ENCODE measurements around the gene MUTYH.
A peak's percentile ranks its signal among the peaks of the same experiment; 100 is the strongest.
"Not testable (repeated sequence)": the region's sequence is repeated elsewhere in the genome, so short reads cannot be mapped to it uniquely, and the experiment has no call there.

Gene MUTYH

DNA sequence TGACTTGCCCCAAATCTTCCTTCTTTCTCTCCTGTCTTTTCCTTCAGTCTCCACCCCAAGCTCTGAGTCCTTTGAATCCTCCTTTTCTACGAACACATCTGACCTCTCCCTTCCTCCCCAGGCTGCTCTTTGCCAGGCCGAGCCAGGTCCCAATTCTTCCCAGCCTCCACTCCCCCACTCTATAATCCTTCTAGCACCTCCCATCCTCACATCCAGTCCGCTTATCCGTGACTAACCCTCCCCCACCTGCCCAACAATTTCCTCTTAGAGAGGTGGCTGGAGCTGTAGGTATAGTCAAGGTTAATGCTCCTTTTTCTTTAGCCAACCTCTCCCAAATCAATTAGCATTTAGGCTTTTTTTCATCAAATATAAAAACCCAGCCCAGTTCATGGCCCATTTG is 23.1 kb downstream of the MUTYH start:
- Mint-ChIP-seq H3K4me1 (ENCODE audit: low read depth) (no peaks in the 10 kb centered on the region), H3K36me3 (ENCODE audit: low read depth) (no peaks in the 10 kb centered on the region), H3K27me3 (no peaks in the 10 kb centered on the region), H3K27ac (no peak overlapping the region), H3K9me3 (no peaks in the 10 kb centered on the region), H3K4me3 (no peak overlapping the region)
- DNase-seq: no peak

DNA sequence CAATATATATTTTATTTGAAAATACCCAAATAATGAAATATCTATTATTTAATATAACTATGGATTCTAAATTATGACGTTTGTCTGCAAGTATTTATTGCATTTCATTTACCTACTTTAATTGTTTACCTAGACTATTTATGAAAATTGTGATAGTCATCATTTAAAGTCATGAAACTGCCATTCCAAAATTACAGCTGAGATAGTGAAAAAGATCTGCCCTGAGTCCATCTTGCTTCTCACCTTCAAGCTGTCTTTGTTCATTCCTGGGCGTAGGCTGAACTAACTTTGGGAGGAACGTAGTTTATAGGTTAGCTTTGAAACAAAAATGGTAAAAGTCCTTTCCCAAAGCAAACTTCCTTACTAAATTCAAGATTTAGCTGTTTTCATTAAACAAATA is 26.0 kb downstream of the MUTYH start:
- Mint-ChIP-seq H3K4me1 (ENCODE audit: low read depth) (no peaks in the 10 kb centered on the region), H3K27me3 (no peaks in the 10 kb centered on the region), H3K27ac (no peak overlapping the region), H3K9me3 (no peaks in the 10 kb centered on the region), H3K36me3 (ENCODE audit: low read depth) (no peaks in the 10 kb centered on the region), H3K4me3 (no peak overlapping the region)
- DNase-seq: no peak

DNA sequence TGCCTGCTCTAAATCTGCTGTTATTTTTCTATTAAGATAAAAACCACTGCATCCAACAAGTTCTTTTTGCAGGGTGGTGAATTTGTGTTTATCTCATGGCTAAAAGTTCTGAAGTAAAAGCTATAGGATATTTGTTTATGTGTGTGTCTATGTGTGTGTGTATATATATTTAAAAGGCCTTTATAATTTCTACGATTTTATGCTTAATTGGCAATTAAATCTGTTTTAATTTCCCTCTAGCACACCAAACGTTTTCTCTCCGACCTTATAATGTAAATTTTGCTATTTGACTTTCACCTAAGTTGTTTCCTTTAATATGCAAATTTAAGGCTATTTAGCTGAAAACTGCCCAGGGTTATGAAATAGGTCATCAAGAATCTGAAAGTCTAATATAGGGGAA is 33.3 kb downstream of the MUTYH start:
- H3K36me3 Mint-ChIP-seq (ENCODE audit: low read depth): peaks cover 6% of the 10 kb centered on the region
- peak overlapping the region; percentile 43 for H3K4me3 Mint-ChIP-seq
- H3K27ac Mint-ChIP-seq: peak overlapping the region; percentile 88
- no peaks in the 10 kb centered on the region for H3K27me3 Mint-ChIP-seq
- H3K4me1 Mint-ChIP-seq (ENCODE audit: low read depth): peaks cover 41% of the 10 kb centered on the region
- H3K9me3 Mint-ChIP-seq: no peaks in the 10 kb centered on the region
- no peak for DNase-seq

DNA sequence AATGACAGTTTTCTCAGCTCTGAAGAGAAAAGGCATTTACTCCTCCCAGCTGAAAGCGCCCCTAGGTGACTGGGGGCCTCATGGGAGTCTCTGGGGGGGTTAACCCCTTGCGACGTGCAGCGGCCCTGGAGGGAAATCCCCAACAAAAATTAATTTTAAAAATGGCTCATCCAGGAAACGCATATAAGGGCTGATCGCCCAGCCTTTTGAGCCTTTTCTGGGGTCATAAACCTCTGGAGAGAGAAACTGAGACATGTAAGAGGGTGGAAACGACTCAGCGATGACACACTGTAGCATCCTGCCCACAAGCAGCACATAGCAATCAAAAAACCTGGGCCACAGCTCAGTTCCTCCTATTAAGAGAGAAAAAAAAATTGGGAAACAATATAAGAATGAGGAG is 33.9 kb downstream of the MUTYH start:
- Mint-ChIP-seq H3K36me3 (ENCODE audit: low read depth) (peaks cover 6% of the 10 kb centered on the region), H3K27ac (peak overlapping the region; percentile 88), H3K4me1 (ENCODE audit: low read depth) (peaks cover 42% of the 10 kb centered on the region), H3K4me3 (peak overlapping the region; percentile 43), H3K9me3 (no peaks in the 10 kb centered on the region), H3K27me3 (no peaks in the 10 kb centered on the region)
- peak; percentile 53 for DNase-seq

DNA sequence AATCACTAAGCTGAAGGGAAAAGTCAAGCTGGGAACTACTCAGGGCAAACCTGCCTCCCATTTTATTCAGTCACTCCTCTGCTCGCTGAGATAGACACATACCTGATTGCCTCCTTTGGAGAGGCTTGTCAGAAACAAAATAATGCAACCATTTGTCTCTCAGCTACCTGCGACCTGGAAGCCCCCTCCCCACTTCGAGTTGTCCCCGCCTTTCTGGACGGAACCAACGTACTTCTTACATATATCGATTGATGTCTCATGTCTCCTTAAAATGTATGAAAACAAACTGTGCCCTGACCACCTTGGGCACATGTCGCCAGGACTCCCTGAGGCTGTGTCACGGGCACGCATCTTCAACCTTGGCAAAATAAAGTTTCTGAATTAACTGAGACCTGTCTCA is 35.0 kb downstream of the MUTYH start:
- Mint-ChIP-seq H3K4me1 (ENCODE audit: low read depth) (peaks cover 44% of the 10 kb centered on the region), H3K27me3 (no peaks in the 10 kb centered on the region), H3K36me3 (ENCODE audit: low read depth) (peaks cover 6% of the 10 kb centered on the region), H3K4me3 (peak overlapping the region; percentile 89), H3K27ac (peak overlapping the region; percentile 88), H3K9me3 (no peaks in the 10 kb centered on the region)
- DNase-seq: no peak

DNA sequence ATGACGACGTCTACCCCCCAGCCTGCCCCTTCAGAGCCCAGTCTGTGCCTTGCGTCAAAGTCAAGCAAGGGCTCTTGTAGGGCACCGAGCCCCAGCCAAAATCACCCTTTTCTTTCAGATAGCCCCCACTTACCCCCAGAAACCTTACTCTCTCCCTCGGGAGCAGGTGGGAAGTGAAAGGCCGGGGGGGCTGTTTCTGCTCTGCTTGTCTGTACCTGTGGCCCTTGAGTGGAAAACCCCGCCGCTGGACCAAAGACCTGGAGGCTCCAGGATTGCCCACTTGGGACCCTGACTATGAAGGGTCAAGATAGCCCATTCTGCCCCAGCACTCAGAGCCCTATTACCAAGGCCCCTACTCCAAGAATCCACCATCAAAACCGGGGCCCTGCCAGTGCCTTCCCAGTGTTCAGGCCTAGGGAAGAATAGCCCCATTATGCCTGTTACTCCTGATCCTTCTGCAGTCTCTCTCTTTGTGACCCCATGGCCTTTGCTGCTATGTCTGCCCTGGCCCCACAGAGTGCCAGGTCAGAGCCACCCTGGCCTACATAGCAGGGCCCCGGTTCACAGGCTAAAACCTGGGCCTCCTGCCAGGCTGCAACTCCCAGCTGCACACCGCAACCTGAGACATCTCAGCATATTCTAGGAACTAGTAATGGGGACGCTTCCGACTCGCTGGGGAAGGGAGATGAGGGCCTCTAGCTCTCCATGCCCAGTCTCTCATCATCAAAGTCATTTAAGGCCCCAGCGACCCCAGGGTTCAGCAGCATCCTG is 35.7 kb downstream of the MUTYH start:
- Mint-ChIP-seq H3K9me3 (no peaks in the 10 kb centered on the region), H3K27ac (peak overlapping the region; percentile 97), H3K27me3 (no peaks in the 10 kb centered on the region), H3K36me3 (ENCODE audit: low read depth) (peaks cover 6% of the 10 kb centered on the region), H3K4me1 (ENCODE audit: low read depth) (peaks cover 44% of the 10 kb centered on the region), H3K4me3 (peak overlapping the region; percentile 89)
- DNase-seq: peak; percentile 39

DNA sequence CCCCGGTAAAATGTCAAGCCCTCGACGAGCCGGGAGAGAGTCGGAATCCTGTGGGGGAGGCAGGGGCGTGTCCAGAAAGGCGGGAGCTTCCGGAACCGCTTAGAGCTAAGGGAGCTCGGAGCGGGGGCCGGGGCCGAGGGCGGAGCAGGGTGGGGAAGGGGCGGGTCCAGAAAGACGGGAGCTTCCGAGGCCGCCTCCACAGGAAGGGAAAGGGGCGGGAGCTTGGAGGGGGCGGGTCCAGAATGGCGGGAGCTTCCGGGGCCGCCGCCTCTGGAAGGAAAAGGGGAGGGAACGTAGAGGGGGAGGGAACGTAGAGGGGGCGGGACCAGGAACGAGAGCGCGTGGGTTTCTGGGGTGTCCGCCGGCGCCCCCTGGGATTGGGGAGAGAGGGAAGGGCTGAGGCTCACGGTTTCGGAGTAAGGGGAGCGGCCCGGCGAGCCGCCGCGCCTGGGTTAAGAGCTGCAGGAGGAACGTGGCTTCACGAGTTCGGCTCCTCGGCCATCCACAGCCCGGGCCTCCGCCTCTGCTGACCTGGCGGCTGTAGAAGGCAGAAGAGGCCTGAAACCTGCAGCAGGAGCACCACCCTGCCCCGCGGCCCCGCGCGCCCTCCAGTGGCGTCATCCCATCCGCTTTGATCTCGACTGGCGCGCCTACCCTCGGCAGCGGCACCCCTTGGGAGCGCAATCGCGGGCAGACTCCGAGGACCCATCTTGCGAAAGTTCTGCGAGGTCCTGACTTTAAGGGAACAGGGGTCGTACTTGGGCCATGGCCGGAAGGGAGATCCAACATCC is 36.5 kb downstream of the MUTYH start:
- Mint-ChIP-seq H3K36me3 (ENCODE audit: low read depth) (peaks cover 6% of the 10 kb centered on the region), H3K27me3 (no peaks in the 10 kb centered on the region), H3K4me1 (ENCODE audit: low read depth) (peaks cover 44% of the 10 kb centered on the region), H3K27ac (peak overlapping the region; percentile 97), H3K9me3 (no peaks in the 10 kb centered on the region), H3K4me3 (peak overlapping the region; percentile 89)
- DNase-seq: peak; percentile 98

DNA sequence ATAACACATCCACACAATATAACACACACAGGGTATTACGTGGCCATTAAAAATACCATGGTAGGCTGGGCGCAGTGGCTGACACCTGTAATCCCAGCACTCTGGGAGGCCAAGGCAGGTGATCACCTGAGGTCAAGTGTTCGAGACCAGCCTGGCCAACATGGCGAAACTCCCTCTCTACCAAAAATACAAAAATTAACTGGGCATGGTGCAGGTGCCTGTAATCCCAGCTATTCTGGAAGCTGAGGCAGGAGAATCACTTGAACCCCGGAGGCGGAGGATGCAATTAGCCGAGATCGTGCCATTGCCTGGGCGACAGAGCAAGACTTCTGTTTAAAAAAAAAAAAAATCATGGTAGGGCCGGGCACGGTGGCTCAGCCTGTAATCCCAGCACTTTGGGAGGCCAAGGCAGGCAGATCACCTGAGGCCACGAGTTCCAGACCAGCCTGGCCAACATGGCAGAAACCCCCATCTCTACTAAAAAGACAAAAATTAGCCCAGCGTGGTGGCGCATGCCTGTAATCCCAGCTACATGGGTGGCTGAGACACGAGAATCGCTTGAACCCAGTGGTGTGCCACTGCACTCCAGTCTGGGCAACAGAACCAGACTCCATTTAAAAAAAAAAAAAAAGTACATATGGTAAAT is 37.6 kb downstream of the MUTYH start:
- peaks cover 44% of the 10 kb centered on the region for H3K4me1 Mint-ChIP-seq (ENCODE audit: low read depth)
- peak overlapping the region; percentile 97 for H3K27ac Mint-ChIP-seq
- H3K9me3 Mint-ChIP-seq: no peaks in the 10 kb centered on the region
- no peak for DNase-seq
- H3K27me3 Mint-ChIP-seq: no peaks in the 10 kb centered on the region
- peaks cover 6% of the 10 kb centered on the region for H3K36me3 Mint-ChIP-seq (ENCODE audit: low read depth)
- H3K4me3 Mint-ChIP-seq: peak overlapping the region; percentile 89

DNA sequence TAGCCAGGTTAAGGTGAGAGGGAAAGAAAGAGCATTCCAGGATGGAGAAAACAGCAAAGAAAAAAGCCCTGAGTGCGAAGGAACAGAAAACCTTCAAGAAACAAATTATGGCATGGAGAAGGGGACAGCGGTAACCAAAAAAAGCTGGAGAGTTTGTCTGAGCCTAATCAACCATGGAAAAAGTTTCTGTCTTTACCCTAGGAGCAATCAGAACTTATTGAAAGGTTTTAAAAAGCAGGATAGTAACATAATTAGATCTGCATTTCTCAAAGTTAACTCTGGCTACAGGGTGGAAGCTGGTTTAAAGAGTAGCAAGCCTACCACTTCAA is 39.6 kb downstream of the MUTYH start:
- H3K9me3 Mint-ChIP-seq: no peaks in the 10 kb centered on the region
- H3K4me1 Mint-ChIP-seq (ENCODE audit: low read depth): peaks cover 27% of the 10 kb centered on the region
- H3K36me3 Mint-ChIP-seq (ENCODE audit: low read depth): peaks cover 6% of the 10 kb centered on the region
- no peak for DNase-seq
- no peak overlapping the region for H3K4me3 Mint-ChIP-seq
- no peak overlapping the region for H3K27ac Mint-ChIP-seq
- no peaks in the 10 kb centered on the region for H3K27me3 Mint-ChIP-seq

DNA sequence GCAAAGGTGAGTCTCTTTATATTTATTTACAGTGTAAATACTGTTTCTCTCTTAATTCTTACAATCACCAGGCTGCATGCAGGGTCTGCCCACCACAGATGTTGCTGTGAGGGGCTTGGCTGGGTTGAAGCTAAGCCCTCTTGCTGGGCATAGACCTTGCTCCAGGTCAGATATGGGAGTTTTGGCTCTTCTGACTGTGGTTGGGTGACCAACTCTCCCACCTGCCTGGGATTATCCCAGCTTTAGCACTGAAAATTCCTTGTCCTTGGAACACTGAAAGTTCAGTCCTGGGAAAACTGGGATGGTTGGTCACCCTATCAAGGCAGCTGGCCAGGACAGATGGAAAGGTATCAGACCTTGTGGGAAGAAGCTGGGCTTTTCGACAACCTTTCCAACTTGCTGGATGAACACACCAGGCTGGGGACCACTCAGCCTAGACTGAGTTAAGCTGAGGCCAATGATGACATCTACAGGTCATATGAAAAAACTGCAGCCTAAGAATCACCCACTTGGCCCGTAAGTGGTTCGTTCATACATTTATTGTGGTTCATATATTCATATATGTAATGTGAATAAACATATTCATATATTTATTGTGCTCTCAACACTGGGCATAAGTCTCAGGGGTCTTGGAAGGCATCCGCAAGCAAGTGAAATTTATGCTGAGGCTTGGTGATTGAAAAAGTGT is 40.1 kb downstream of the MUTYH start:
- no peaks in the 10 kb centered on the region for H3K9me3 Mint-ChIP-seq
- peaks cover 22% of the 10 kb centered on the region for H3K4me1 Mint-ChIP-seq (ENCODE audit: low read depth)
- no peak overlapping the region for H3K4me3 Mint-ChIP-seq
- H3K27me3 Mint-ChIP-seq: no peaks in the 10 kb centered on the region
- peaks cover 6% of the 10 kb centered on the region for H3K36me3 Mint-ChIP-seq (ENCODE audit: low read depth)
- peak; percentile 39 for DNase-seq
- H3K27ac Mint-ChIP-seq: no peak overlapping the region

DNA sequence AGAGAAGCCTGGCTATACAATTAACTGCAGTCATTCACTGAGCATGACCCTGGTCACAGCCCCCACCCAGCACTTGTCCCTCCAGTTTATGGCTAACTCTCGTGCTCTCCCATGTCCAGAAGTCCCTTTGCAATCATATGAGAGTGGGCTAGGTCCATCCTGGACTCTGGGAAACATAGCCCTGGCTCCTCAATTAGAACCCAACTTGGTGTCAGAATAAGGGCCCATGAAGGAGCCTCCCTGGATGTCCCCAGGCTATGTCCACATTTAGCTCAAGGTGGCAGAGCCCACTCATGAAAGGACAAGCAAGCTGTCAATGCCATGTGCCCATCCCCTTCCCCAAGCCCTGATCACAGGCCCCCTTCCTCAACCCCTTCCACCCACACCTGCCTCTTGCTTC is 40.9 kb downstream of the MUTYH start:
- no peak overlapping the region for H3K4me3 Mint-ChIP-seq
- no peaks in the 10 kb centered on the region for H3K27me3 Mint-ChIP-seq
- H3K4me1 Mint-ChIP-seq (ENCODE audit: low read depth): peaks cover 13% of the 10 kb centered on the region

DNA sequence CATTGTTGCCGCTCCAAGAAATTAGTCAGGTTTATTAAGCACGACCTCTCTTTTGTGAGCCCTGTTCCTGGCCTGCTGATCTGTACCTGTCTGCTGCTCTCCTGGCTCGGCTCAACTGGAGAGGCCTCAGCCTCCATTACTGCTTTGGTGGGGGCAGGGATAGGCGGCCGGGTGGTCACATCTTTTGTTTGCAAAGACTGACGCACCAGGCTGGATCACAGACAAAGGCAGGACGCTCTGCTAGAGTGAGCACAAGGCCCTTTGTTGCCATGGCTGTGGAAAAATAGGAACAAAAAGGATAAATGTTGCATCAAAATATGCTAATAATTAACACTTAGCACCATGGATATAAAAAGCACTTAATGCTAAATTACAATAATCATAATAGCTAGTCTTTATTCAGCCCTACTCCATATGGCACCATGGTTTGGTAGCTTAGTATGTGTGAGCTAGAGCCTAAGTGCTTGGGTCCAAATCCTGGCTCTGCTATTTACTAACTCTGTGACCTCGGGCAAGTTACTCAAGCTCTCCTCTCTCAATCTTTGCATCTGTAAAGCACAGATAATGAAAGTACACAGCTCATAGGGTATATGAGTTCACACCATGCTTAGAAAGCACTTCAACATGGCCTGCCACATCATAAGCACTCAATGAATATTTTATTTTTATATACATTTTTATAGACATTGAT is 42.4 kb downstream of the MUTYH start:
- no peak for DNase-seq
- H3K9me3 Mint-ChIP-seq: no peaks in the 10 kb centered on the region

More for the DNA sequence above, 40.9 kb downstream of the MUTYH start:
- H3K36me3 Mint-ChIP-seq (ENCODE audit: low read depth): peaks cover 4% of the 10 kb centered on the region
- H3K27ac Mint-ChIP-seq: no peak overlapping the region
- H3K9me3 Mint-ChIP-seq: no peaks in the 10 kb centered on the region
- no peak for DNase-seq

DNA sequence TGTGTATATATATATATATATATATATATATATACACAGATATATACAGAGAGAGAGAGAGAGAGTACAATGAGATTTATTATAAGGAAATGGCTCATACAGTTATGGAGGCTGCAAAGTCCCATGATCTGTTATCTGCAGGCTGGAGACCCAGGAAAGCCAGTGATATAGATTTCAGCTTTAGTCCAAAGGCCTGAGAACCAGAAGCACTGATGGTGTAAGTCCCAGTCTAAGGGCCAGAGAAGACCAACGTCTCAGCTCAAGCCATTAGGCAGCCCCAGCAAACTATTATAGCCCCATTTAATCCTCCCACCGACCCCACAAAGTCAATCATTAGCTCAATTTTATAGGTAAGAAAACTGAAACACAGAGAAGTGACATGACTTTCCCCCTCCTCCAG is 48.5 kb downstream of the MUTYH start:
- H3K9me3 Mint-ChIP-seq: no peaks in the 10 kb centered on the region
- no peak for DNase-seq
- H3K27me3 Mint-ChIP-seq: no peaks in the 10 kb centered on the region
- no peaks in the 10 kb centered on the region for H3K4me1 Mint-ChIP-seq (ENCODE audit: low read depth)
- H3K4me3 Mint-ChIP-seq: no peak overlapping the region
- H3K27ac Mint-ChIP-seq: no peak overlapping the region
- H3K36me3 Mint-ChIP-seq (ENCODE audit: low read depth): no peaks in the 10 kb centered on the region

More for the DNA sequence above, 42.4 kb downstream of the MUTYH start:
- no peak overlapping the region for H3K4me3 Mint-ChIP-seq
- H3K4me1 Mint-ChIP-seq (ENCODE audit: low read depth): peaks cover 11% of the 10 kb centered on the region
- no peak overlapping the region for H3K27ac Mint-ChIP-seq
- no peaks in the 10 kb centered on the region for H3K36me3 Mint-ChIP-seq (ENCODE audit: low read depth)
- no peaks in the 10 kb centered on the region for H3K27me3 Mint-ChIP-seq

DNA sequence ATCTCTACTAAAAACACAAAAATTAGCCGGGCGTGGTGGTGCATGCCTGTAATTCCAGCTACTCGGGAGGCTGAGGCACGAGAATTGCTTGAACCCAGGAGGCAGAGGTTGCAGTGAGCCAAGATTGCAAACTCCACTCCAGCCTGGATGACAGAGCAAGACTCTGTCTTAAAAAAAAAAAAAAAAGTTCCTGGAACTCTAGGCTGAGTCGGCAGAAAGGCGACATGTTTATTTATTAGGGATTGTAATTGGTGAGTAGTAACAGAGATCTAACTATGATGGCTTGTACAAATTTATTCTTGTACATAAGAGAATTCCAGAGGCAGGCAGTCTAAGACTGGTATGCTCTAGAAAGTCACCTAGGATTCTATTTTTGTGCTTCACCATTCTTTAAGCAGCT is 49.2 kb downstream of the MUTYH start:
- H3K4me3 Mint-ChIP-seq; H3K4me1 Mint-ChIP-seq (ENCODE audit: low read depth); H3K36me3 Mint-ChIP-seq (ENCODE audit: low read depth); H3K27me3 Mint-ChIP-seq; DNase-seq; H3K27ac Mint-ChIP-seq; H3K9me3 Mint-ChIP-seq: not testable (repeated sequence)
